HepG2 (cell line): ENCODE results near the gene ARHGEF10L. TPM values are rescaled to one million over a fixed set of nuclear protein-coding genes. Genes with fewer than 3 reads are reported as not detected.

Experiments
- ATF1 ChIP-seq: IDR thresholded peaks from 2 replicates; pipeline ENCODE4 v1.6.1; 2016; ENCODE audit warnings: mild to moderate bottlenecking, control low read depth
- GZF1 ChIP-seq: sonication (generic); formaldehyde crosslinking; IDR thresholded peaks from 2 replicates; pipeline ENCODE4 v1.5.1; 2020; ENCODE audit warnings: mild to moderate bottlenecking, missing genetic modification reagents
- HDAC6 ChIP-seq: fragments of 200-600 bp; sonication (generic); IDR thresholded peaks from 2 replicates; pipeline ENCODE4 v1.7.0; 2017; ENCODE audit warnings: mild to moderate bottlenecking, antibody characterized with exemption, low read length, low read depth
- HNF4A ChIP-seq: sonication (generic); formaldehyde crosslinking; IDR thresholded peaks from 2 replicates; pipeline ENCODE4 v1.4.0; 2020; ENCODE audit warnings: missing genetic modification reagents
- JUN ChIP-seq: sonication (generic); formaldehyde crosslinking; IDR thresholded peaks from 2 replicates; pipeline ENCODE4 v1.4.0; 2020; ENCODE audit warnings: mild to moderate bottlenecking, missing genetic modification reagents
- MAZ ChIP-seq, 2 experiments: sonication (generic) in 1 of 2; formaldehyde crosslinking in 1 of 2; IDR thresholded peaks; 2 replicates each; pipeline versions ENCODE4 v1.5.0 to v1.6.1; 2012 to 2020; ENCODE audit warnings: low read depth in 2 of 2, mild to moderate bottlenecking in 2 of 2, borderline replicate concordance in 1 of 2, improper control_type of control experiment in 1 of 2, low read length in 1 of 2, missing genetic modification reagents in 1 of 2, moderate library complexity in 1 of 2
- NFKB2 ChIP-seq: sonication (generic); formaldehyde crosslinking; IDR thresholded peaks from 2 replicates; pipeline ENCODE4 v1.4.0; 2020; ENCODE audit warnings: missing genetic modification reagents, borderline replicate concordance
- SMARCE1 ChIP-seq: fragments of 450-650 bp; IDR thresholded peaks from 2 replicates; pipeline ENCODE4 v1.6.1; 2017; ENCODE audit warnings: borderline replicate concordance
- SP140L ChIP-seq: sonication (generic); formaldehyde crosslinking; IDR thresholded peaks from 2 replicates; pipeline ENCODE4 v1.4.0; 2020; ENCODE audit warnings: missing genetic modification reagents, borderline replicate concordance
- U2AF2 ChIP-seq: fragments of 200-400 bp; formaldehyde crosslinking; IDR thresholded peaks from 2 replicates; pipeline ENCODE4 v1.6.1; 2017; ENCODE audit warnings: low read depth, mild to moderate bottlenecking, low read length
- YEATS2 ChIP-seq: sonication (generic); formaldehyde crosslinking; IDR thresholded peaks from 2 replicates; pipeline ENCODE4 v1.4.0; 2020; ENCODE audit warnings: missing genetic modification reagents, borderline replicate concordance
- ZBTB7B ChIP-seq: sonication (generic); formaldehyde crosslinking; IDR thresholded peaks from 2 replicates; pipeline ENCODE4 v1.4.0; 2020; ENCODE audit warnings: missing genetic modification reagents
- ZFP36 ChIP-seq: fragments of 150-350 bp; IDR thresholded peaks from 2 replicates; pipeline ENCODE4 v1.6.1; 2018; ENCODE audit warnings: borderline replicate concordance, low read length, low read depth; ENCODE audit not compliant: partially characterized antibody
- ZFP37 ChIP-seq: sonication (generic); formaldehyde crosslinking; IDR thresholded peaks from 2 replicates; pipeline ENCODE4 v1.4.0; 2020; ENCODE audit warnings: missing genetic modification reagents, borderline replicate concordance
- ZMYM3 ChIP-seq: sonication (generic); formaldehyde crosslinking; IDR thresholded peaks from 2 replicates; pipeline ENCODE4 v1.5.1; 2020; ENCODE audit warnings: mild to moderate bottlenecking, missing genetic modification reagents
- ZNF317 ChIP-seq: sonication (generic); formaldehyde crosslinking; IDR thresholded peaks from 2 replicates; pipeline ENCODE4 v1.5.0; 2020; ENCODE audit warnings: mild to moderate bottlenecking, missing genetic modification reagents
- ZNF577 ChIP-seq: sonication (generic); formaldehyde crosslinking; IDR thresholded peaks from 2 replicates; pipeline ENCODE4 v1.4.0; 2020; ENCODE audit warnings: mild to moderate bottlenecking, low read depth, missing genetic modification reagents, borderline replicate concordance
- ZNF792 ChIP-seq: IDR thresholded peaks from 2 replicates; pipeline ENCODE4 v1.6.1; 2016
- polyA plus RNA-seq, 8 experiments: library from polyadenylated mRNA; depleted of rRNA in 3 of 8; stranded (reverse) in 7 of 8; unstranded in 1 of 8; fragments of >200 nt; fragmentation: Illumina TruSeq in 4 of 8; extraction: Trizol in 4 of 8; gene quantifications; 2 replicates each; pipeline versions ENCODE4 v1.2.1 to v1.2.3, GENCODE V29; 2011 to 2016; ENCODE audit warnings: low read depth in 4 of 8, missing spikeins in 1 of 8, mixed read lengths in 1 of 8; ENCODE audit not compliant: insufficient read depth in 1 of 8
- total RNA-seq, 5 experiments: library from RNA; depleted of rRNA; stranded (reverse); fragments of >200 nt; fragmentation: Illumina TruSeq; extraction: Trizol; gene quantifications; 2 replicates each; pipeline ENCODE4 v1.2.3, GENCODE V29; 2016; ENCODE audit warnings: low read depth in 1 of 5
- TF ChIP-seq, protein P1 (sequence below): sonication (generic); formaldehyde crosslinking; IDR thresholded peaks from 2 replicates; pipeline ENCODE4 v1.5.1; 2020; ENCODE audit warnings: mild to moderate bottlenecking, missing genetic modification reagents, borderline replicate concordance
- TF ChIP-seq, protein P2 (sequence below): sonication (generic); formaldehyde crosslinking; IDR thresholded peaks from 2 replicates; pipeline ENCODE4 v1.8.0; 2022; ENCODE audit warnings: mild to moderate bottlenecking, missing genetic modification reagents, moderate library complexity
- TF ChIP-seq, protein P3 (sequence below): IDR thresholded peaks from 2 replicates; pipeline ENCODE4 v1.6.1; 2012; ENCODE audit warnings: inconsistent platforms
- TF ChIP-seq, protein P4 (sequence below): sonication (generic); formaldehyde crosslinking; conservative IDR thresholded peaks from 2 replicates; pipeline ENCODE4 v1.4.0; 2020; ENCODE audit warnings: mild to moderate bottlenecking, missing genetic modification reagents, moderate library complexity
- TF ChIP-seq, protein P5 (sequence below): sonication (generic); formaldehyde crosslinking; IDR thresholded peaks from 2 replicates; pipeline ENCODE4 v1.5.0; 2020; ENCODE audit warnings: mild to moderate bottlenecking, missing genetic modification reagents, moderate library complexity

ARHGEF10L gene
- total and polyA plus RNA-seq, 2 of the 13 experiments (the other 11 are each of a cell fraction or from before 2014, with no cell fraction given), result 46.5 to 78.3 TPM

DNA sequence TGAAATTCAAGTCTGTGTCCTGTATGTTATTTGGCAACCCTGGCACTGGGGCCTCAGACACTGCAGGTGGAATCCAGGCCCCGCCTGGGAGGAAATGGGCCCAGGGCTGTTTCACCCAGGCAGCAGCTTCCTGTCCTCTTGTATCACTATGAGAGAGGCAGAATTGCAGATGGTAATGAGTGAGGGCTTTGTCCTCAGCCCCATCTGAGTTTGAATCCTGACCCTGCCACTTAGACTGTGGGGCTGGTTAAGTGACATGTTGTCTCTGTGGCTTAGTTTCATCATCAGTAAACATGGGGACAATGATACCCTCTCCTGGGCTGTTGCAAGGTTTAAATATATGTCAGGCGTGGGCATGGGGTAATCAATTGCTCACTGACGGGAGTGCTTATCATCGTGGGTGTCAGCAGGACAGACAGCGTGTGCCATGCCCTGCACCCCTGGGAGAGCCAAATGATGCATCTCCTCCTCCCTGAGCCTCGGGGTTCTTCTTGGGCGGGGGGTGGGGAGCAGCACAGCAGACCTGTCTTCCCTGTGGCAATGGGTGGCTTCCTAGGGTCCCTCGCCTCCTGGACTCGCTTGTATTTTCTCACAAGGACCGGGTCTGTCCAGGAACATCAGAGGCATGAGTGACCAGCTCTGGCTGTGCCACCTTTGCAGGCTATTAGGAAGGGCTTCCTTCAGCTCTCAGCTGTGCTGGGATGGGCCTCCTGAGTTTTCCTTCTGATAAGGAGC, 42.1 kb downstream of the ARHGEF10L start (continued):
- TF ChIP-seq, protein P1, sequence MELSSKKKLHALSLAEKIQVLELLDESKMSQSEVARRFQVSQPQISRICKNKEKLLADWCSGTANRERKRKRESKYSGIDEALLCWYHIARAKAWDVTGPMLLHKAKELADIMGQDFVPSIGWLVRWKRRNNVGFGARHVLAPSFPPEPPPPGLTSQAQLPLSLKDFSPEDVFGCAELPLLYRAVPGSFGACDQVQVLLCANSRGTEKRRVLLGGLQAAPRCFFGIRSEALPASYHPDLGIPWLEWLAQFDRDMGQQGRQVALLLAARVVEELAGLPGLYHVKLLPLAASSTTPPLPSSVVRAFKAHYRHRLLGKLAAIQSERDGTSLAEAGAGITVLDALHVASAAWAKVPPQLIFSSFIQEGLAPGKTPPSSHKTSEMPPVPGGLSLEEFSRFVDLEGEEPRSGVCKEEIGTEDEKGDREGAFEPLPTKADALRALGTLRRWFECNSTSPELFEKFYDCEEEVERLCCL, result no peak
- no peak for TF ChIP-seq ZNF577 (CRISPR knock-in tag)
- TF ChIP-seq ATF1 (CRISPR knock-in tag), result no peak
- no peak for TF ChIP-seq U2AF2
- TF ChIP-seq SP140L (CRISPR knock-in tag), result no peak
- peak; percentile 39; the same call in 1 of the 2 replicates for TF ChIP-seq ZBTB7B
- TF ChIP-seq ZMYM3 (CRISPR knock-in tag), result peak; percentile 51; the same call in 1 of the 2 replicates
- TF ChIP-seq YEATS2 (CRISPR knock-in tag), result no peak
- no peak for TF ChIP-seq ZFP37 (CRISPR knock-in tag)
- peak; percentile 75 for TF ChIP-seq HNF4A (CRISPR knock-in tag)
- TF ChIP-seq, protein P2, sequence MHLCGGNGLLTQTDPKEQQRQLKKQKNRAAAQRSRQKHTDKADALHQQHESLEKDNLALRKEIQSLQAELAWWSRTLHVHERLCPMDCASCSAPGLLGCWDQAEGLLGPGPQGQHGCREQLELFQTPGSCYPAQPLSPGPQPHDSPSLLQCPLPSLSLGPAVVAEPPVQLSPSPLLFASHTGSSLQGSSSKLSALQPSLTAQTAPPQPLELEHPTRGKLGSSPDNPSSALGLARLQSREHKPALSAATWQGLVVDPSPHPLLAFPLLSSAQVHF (CRISPR knock-in tag), result no peak
- TF ChIP-seq, protein P3, sequence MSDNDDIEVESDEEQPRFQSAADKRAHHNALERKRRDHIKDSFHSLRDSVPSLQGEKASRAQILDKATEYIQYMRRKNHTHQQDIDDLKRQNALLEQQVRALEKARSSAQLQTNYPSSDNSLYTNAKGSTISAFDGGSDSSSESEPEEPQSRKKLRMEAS, result peak; percentile 69
- TF ChIP-seq MAZ (IDR thresholded peaks at IDR 0.05; ENCODE audit: borderline replicate concordance, low read depth, low read length), result no peak
- TF ChIP-seq MAZ (CRISPR knock-in tag; IDR thresholded peaks at IDR 0.05; ENCODE audit: low read depth), result no peak
- TF ChIP-seq ZNF317 (CRISPR knock-in tag), result no peak
- no peak for TF ChIP-seq JUN (CRISPR knock-in tag)
- TF ChIP-seq, protein P4, sequence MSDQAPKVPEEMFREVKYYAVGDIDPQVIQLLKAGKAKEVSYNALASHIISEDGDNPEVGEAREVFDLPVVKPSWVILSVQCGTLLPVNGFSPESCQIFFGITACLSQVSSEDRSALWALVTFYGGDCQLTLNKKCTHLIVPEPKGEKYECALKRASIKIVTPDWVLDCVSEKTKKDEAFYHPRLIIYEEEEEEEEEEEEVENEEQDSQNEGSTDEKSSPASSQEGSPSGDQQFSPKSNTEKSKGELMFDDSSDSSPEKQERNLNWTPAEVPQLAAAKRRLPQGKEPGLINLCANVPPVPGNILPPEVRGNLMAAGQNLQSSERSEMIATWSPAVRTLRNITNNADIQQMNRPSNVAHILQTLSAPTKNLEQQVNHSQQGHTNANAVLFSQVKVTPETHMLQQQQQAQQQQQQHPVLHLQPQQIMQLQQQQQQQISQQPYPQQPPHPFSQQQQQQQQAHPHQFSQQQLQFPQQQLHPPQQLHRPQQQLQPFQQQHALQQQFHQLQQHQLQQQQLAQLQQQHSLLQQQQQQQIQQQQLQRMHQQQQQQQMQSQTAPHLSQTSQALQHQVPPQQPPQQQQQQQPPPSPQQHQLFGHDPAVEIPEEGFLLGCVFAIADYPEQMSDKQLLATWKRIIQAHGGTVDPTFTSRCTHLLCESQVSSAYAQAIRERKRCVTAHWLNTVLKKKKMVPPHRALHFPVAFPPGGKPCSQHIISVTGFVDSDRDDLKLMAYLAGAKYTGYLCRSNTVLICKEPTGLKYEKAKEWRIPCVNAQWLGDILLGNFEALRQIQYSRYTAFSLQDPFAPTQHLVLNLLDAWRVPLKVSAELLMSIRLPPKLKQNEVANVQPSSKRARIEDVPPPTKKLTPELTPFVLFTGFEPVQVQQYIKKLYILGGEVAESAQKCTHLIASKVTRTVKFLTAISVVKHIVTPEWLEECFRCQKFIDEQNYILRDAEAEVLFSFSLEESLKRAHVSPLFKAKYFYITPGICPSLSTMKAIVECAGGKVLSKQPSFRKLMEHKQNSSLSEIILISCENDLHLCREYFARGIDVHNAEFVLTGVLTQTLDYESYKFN (CRISPR knock-in tag), result peak; percentile 83
- TF ChIP-seq NFKB2 (CRISPR knock-in tag), result no peak
- no peak for TF ChIP-seq HDAC6
- TF ChIP-seq ZNF792, result no peak
- no peak for TF ChIP-seq GZF1 (CRISPR knock-in tag)
- TF ChIP-seq ZFP36, result no peak
- TF ChIP-seq SMARCE1, result no peak
- TF ChIP-seq, protein P5, sequence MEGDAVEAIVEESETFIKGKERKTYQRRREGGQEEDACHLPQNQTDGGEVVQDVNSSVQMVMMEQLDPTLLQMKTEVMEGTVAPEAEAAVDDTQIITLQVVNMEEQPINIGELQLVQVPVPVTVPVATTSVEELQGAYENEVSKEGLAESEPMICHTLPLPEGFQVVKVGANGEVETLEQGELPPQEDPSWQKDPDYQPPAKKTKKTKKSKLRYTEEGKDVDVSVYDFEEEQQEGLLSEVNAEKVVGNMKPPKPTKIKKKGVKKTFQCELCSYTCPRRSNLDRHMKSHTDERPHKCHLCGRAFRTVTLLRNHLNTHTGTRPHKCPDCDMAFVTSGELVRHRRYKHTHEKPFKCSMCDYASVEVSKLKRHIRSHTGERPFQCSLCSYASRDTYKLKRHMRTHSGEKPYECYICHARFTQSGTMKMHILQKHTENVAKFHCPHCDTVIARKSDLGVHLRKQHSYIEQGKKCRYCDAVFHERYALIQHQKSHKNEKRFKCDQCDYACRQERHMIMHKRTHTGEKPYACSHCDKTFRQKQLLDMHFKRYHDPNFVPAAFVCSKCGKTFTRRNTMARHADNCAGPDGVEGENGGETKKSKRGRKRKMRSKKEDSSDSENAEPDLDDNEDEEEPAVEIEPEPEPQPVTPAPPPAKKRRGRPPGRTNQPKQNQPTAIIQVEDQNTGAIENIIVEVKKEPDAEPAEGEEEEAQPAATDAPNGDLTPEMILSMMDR (CRISPR knock-in tag), result peak; percentile 18
